HepG2 (cell line): Measurements from ENCODE around the gene OLFM1. TPM values are rescaled to one million over a fixed set of nuclear protein-coding genes. Genes with fewer than 3 reads are reported as not detected.

ENCODE experiments used
- ATAC-seq: fragments of 200-7000 bp; cut with Tn5 transposase; 3 replicates; pipeline ENCODE4 v1.9.1; 2020; ENCODE audit warnings: mild to moderate bottlenecking, moderate library complexity
- BruUV-seq: library from RNA; stranded (reverse); fragments of 400-500 nt; replicated peaks from 2 replicates; lab custom pipeline; 2021; lab: Mats Ljungman, UMichigan
- CTCF ChIA-PET: fragments of 300-600 bp; formaldehyde crosslinking; extraction: SDS; loops from one replicate; lab custom pipeline; 2021; ENCODE audit warnings: low total read pairs, inconsistent platforms, low intra/inter-chr PET ratio; lab: Yijun Ruan, JAX
- POLR2A ChIA-PET: fragments of 350-600 bp; sonication (Branson Sonifier 250); formaldehyde crosslinking; loops from one replicate; lab custom pipeline; 2020; ENCODE audit warnings: antibody characterized with exemption, inconsistent platforms; lab: Yijun Ruan, JAX
- DNase-seq: peaks from one replicate; pipeline ENCODE4 v3.0.0-alpha.2; 2015; ENCODE audit warnings: low spot score
- FAIRE-seq: peaks from 3 replicates; lab custom pipeline; 2011; peaks lifted over from hg19 to GRCh38; lab: Jason Lieb, UNC
- H2AFZ ChIP-seq: one replicate; pipeline ENCODE4 v1.6.1; 2011; ENCODE audit warnings: low read length, inconsistent platforms
- H3K27ac ChIP-seq: fragments of 300-600 bp; 3 replicates; pipeline ENCODE4 v1.8.0; 2011; ENCODE audit warnings: mixed run types, mild to moderate bottlenecking, mixed read lengths, low read length, inconsistent platforms; ENCODE audit not compliant: insufficient read depth; ENCODE audit errors: extremely low read length
- H3K27me3 ChIP-seq, 2 experiments: fragments of 200-600 bp in 1 of 2; 2 replicates in 1 of 2; 3 replicates in 1 of 2; pipeline versions ENCODE4 v1.6.0 to v1.8.0; 2011; ENCODE audit warnings: low read length in 2 of 2, mild to moderate bottlenecking in 2 of 2, moderate library complexity in 2 of 2, inconsistent platforms in 1 of 2; ENCODE audit not compliant: insufficient read depth in 2 of 2, control insufficient read depth in 1 of 2
- H3K36me3 ChIP-seq, 2 experiments: fragments of 200-600 bp in 1 of 2; replicated peaks in 1 of 2; 2 replicates in 1 of 2; 3 replicates in 1 of 2; pipeline versions ENCODE4 v1.5.1 to v1.8.0; 2011; ENCODE audit warnings: low read length in 2 of 2, inconsistent platforms in 1 of 2; ENCODE audit not compliant: insufficient read depth in 2 of 2, control insufficient read depth in 1 of 2
- H3K4me1 ChIP-seq: 2 replicates; pipeline ENCODE4 v1.5.1; 2012; ENCODE audit warnings: low read length, inconsistent platforms; ENCODE audit not compliant: insufficient read depth
- H3K4me2 ChIP-seq: 2 replicates; pipeline ENCODE4 v1.6.0; 2011; ENCODE audit warnings: low read depth, low read length, inconsistent platforms
- H3K4me3 ChIP-seq, 3 experiments: fragments of 200-600 bp in 1 of 3; sonication (generic), shearing (Covaris generic) in 1 of 3; replicated peaks in 1 of 3; 2 replicates each; pipeline ENCODE4 v1.5.1; 2011 to 2016; ENCODE audit warnings: low read length in 3 of 3, inconsistent platforms in 2 of 3, low read depth in 2 of 3, mild to moderate bottlenecking in 2 of 3, control low read depth in 1 of 3, mixed read lengths in 1 of 3; ENCODE audit not compliant: insufficient read depth in 1 of 3
- H3K79me2 ChIP-seq: one replicate; pipeline ENCODE4 v1.6.1; 2011; ENCODE audit warnings: low read length, inconsistent platforms; ENCODE audit not compliant: insufficient read depth
- H3K9ac ChIP-seq: 2 replicates; pipeline ENCODE4 v1.6.0; 2011; ENCODE audit warnings: mild to moderate bottlenecking, low read depth, low read length, inconsistent platforms; ENCODE audit not compliant: insufficient read depth
- H3K9me3 ChIP-seq: 2 replicates; pipeline ENCODE4 v1.5.1; 2012; ENCODE audit warnings: mild to moderate bottlenecking, low read length
- H4K20me1 ChIP-seq: 2 replicates; pipeline ENCODE4 v1.6.0; 2011; ENCODE audit warnings: inconsistent platforms, mild to moderate bottlenecking, low read length, moderate library complexity; ENCODE audit not compliant: insufficient read depth
- DNMT3B ChIP-seq: conservative IDR thresholded peaks from 2 replicates; pipeline ENCODE4 v1.6.1; 2016; ENCODE audit warnings: missing biosample characterization, control low read depth
- MED1 ChIP-seq: sonication (generic); formaldehyde crosslinking; IDR thresholded peaks from 2 replicates; pipeline ENCODE4 v1.4.0; 2020; ENCODE audit warnings: missing genetic modification reagents
- NRL ChIP-seq: sonication (generic); formaldehyde crosslinking; IDR thresholded peaks from 2 replicates; pipeline ENCODE4 v1.5.0; 2020; ENCODE audit warnings: missing genetic modification reagents, mild to moderate bottlenecking, moderate library complexity, borderline replicate concordance
- SRSF9 ChIP-seq: fragments of 200-400 bp; formaldehyde crosslinking; IDR thresholded peaks from 2 replicates; pipeline ENCODE4 v1.6.1; 2018; ENCODE audit warnings: borderline replicate concordance, mild to moderate bottlenecking, low read depth, low read length; ENCODE audit not compliant: insufficient read depth, poor library complexity, severe bottlenecking
- ZNF225 ChIP-seq: sonication (generic); formaldehyde crosslinking; IDR thresholded peaks from 2 replicates; pipeline ENCODE4 v1.4.0; 2020; ENCODE audit warnings: mild to moderate bottlenecking, missing genetic modification reagents
- ZNF251 ChIP-seq: sonication (generic); formaldehyde crosslinking; IDR thresholded peaks from 2 replicates; pipeline ENCODE4 v1.9.0; 2021; ENCODE audit warnings: mild to moderate bottlenecking, missing genetic modification reagents
- ZNF496 ChIP-seq: sonication (generic); formaldehyde crosslinking; IDR thresholded peaks from 2 replicates; pipeline ENCODE4 v1.8.1; 2023; ENCODE audit warnings: mild to moderate bottlenecking, moderate library complexity, missing genetic modification reagents; ENCODE audit not compliant: insufficient replicate concordance
- ZNF605 ChIP-seq: sonication (generic); formaldehyde crosslinking; IDR thresholded peaks from 2 replicates; pipeline ENCODE4 v1.8.0; 2022; ENCODE audit warnings: mild to moderate bottlenecking, missing genetic modification reagents
- ZNF616 ChIP-seq: sonication (generic); formaldehyde crosslinking; IDR thresholded peaks from 2 replicates; pipeline ENCODE4 v1.5.0; 2020; ENCODE audit warnings: low read depth, mild to moderate bottlenecking, missing genetic modification reagents
- ZNF772 ChIP-seq: sonication (generic); formaldehyde crosslinking; IDR thresholded peaks from 2 replicates; pipeline ENCODE4 v1.5.0; 2020; ENCODE audit warnings: mild to moderate bottlenecking, missing genetic modification reagents
- WGBS: methylation state at CpG from one replicate; pipeline ENCODE4 v1.1.6; 2017; ENCODE audit warnings: low lambda C conversion rate; 5-methylcytosine and 5-hydroxymethylcytosine counted together
- in situ Hi-C: cut with HindIII; loops from 2 replicates; pipeline ENCODE4 v1.10.0; 2017; ENCODE audit warnings: low pct_unique_long_range_greater_than_20kb; ENCODE audit not compliant: extremely low pct_ligation_motif_present
- intact Hi-C: fragments of 100-400 bp; cut with micrococcal nuclease; formaldehyde crosslinking; loops from one replicate; pipeline ENCODE4 v1.10.0; 2022; ENCODE audit not compliant: unreplicated experiment
- polyA plus RNA-seq, 8 experiments: library from polyadenylated mRNA; depleted of rRNA in 3 of 8; stranded (reverse) in 7 of 8; unstranded in 1 of 8; fragments of >200 nt; fragmentation: Illumina TruSeq in 4 of 8; extraction: Trizol in 4 of 8; gene quantifications; 2 replicates each; pipeline versions ENCODE4 v1.2.1 to v1.2.3, GENCODE V29; 2011 to 2016; ENCODE audit warnings: low read depth in 4 of 8, missing spikeins in 1 of 8, mixed read lengths in 1 of 8; ENCODE audit not compliant: insufficient read depth in 1 of 8
- total RNA-seq, 5 experiments: library from RNA; depleted of rRNA; stranded (reverse); fragments of >200 nt; fragmentation: Illumina TruSeq; extraction: Trizol; gene quantifications; 2 replicates each; pipeline ENCODE4 v1.2.3, GENCODE V29; 2016; ENCODE audit warnings: low read depth in 1 of 5
- TF ChIP-seq, protein P1 (sequence below): sonication (generic); formaldehyde crosslinking; IDR thresholded peaks from 2 replicates; pipeline ENCODE4 v1.4.0; 2020; ENCODE audit warnings: missing genetic modification reagents
- TF ChIP-seq, protein P2 (sequence below): sonication (generic); formaldehyde crosslinking; IDR thresholded peaks from 2 replicates; pipeline ENCODE4 v1.4.0; 2020; ENCODE audit warnings: mild to moderate bottlenecking, missing genetic modification reagents, borderline replicate concordance
- TF ChIP-seq, protein P3 (sequence below): sonication (generic); formaldehyde crosslinking; IDR thresholded peaks from 2 replicates; pipeline ENCODE4 v1.5.0; 2020; ENCODE audit warnings: missing genetic modification reagents
- TF ChIP-seq, protein P4 (sequence below): sonication (generic); formaldehyde crosslinking; IDR thresholded peaks from 2 replicates; pipeline ENCODE4 v1.5.0; 2020; ENCODE audit warnings: mild to moderate bottlenecking, missing genetic modification reagents
- TF ChIP-seq, protein P5 (sequence below): sonication (generic); formaldehyde crosslinking; conservative IDR thresholded peaks from 2 replicates; pipeline ENCODE4 v1.5.0; 2020; ENCODE audit warnings: missing genetic modification reagents

Gene OLFM1
- total and polyA plus RNA-seq, 2 of the 13 experiments (the other 11 are each of a cell fraction or from before 2014, with no cell fraction given), result not detected

DNA sequence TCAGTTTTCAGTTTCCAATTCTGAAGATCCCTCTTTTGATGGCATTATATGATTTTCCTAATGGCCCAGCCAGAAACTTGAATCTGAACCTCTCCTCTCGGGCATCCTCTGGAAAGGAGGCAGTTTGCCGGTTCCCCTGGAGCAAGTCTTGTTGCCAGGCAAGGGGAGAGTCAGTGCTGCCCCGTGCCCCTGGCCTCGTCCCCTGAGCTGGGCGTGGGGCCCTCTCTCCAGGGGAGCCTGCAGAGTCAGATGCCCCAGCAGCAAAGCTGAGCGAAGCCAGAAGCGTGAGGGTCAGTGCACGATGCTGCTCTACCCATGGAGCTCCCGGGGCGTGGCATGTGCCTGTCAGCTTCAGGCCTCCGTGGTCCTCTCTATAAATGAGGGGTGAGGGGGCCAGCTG, 14.0 kb downstream of the OLFM1 start (continued):
- TF ChIP-seq DNMT3B (CRISPR knock-in tag) (no peak), ZNF225 (no peak)
- TF ChIP-seq, protein P1, sequence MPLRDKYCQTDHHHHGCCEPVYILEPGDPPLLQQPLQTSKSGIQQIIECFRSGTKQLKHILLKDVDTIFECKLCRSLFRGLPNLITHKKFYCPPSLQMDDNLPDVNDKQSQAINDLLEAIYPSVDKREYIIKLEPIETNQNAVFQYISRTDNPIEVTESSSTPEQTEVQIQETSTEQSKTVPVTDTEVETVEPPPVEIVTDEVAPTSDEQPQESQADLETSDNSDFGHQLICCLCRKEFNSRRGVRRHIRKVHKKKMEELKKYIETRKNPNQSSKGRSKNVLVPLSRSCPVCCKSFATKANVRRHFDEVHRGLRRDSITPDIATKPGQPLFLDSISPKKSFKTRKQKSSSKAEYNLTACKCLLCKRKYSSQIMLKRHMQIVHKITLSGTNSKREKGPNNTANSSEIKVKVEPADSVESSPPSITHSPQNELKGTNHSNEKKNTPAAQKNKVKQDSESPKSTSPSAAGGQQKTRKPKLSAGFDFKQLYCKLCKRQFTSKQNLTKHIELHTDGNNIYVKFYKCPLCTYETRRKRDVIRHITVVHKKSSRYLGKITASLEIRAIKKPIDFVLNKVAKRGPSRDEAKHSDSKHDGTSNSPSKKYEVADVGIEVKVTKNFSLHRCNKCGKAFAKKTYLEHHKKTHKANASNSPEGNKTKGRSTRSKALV, result no peak

DNA sequence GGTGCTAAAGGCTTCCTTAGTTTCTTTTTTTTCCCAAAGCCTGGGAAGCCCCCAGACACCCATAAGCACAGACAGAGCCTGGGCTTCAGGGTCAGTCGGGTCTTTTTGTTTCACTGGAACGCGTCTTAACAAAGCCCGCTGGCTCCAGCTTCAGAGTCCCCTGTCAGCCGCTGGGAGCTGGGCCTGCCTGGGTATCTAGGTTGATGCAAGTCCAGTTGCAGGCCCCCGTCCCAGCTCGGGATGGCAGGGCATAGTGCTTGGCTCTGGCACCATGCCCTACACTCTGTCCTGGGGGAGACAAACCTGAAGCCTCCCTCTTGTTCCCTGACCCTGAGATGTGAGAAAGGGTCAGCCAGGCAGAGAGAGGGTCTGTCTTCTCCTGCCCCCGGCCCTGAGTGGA, 14.5 kb downstream of the OLFM1 start:
- Histone ChIP-seq H3K4me2 (no peak overlapping the region), H3K27ac (no peak overlapping the region), H3K36me3 (no peaks in the 10 kb centered on the region), H3K9me3 (no peaks in the 10 kb centered on the region), H3K9ac (no peak overlapping the region), H4K20me1 (no peaks in the 10 kb centered on the region), H3K4me3 (no peak overlapping the region), H3K79me2 (no peaks in the 10 kb centered on the region), H3K27me3 (peaks cover 5 to 67% of the 10 kb centered on the region in 2 experiments; a peak in 3 of 5 replicates), H3K4me1 (no peaks in the 10 kb centered on the region), H2AFZ (no peak overlapping the region)
- POLR2A ChIA-PET, result no interaction called here
- intact Hi-C loops, result no loop called here
- in situ Hi-C loops, result no loop called here
- no TSS peak for BruUV-seq
- no peak for ATAC-seq
- whole genome bisulfite sequencing, result 0% methylated on average over 1 of the region's 8 CpGs
- FAIRE-seq, result no peak
- CTCF ChIA-PET, result no interaction called here
- DNase-seq, result no peak
- TF ChIP-seq MED1 (CRISPR knock-in tag), result no peak
- TF ChIP-seq ZNF251 (CRISPR knock-in tag), result no peak
- TF ChIP-seq ZNF616 (CRISPR knock-in tag), result no peak
- no peak for TF ChIP-seq ZNF772 (CRISPR knock-in tag)
- no peak for TF ChIP-seq NRL
- TF ChIP-seq ZNF605, result no peak
- TF ChIP-seq, protein P2, sequence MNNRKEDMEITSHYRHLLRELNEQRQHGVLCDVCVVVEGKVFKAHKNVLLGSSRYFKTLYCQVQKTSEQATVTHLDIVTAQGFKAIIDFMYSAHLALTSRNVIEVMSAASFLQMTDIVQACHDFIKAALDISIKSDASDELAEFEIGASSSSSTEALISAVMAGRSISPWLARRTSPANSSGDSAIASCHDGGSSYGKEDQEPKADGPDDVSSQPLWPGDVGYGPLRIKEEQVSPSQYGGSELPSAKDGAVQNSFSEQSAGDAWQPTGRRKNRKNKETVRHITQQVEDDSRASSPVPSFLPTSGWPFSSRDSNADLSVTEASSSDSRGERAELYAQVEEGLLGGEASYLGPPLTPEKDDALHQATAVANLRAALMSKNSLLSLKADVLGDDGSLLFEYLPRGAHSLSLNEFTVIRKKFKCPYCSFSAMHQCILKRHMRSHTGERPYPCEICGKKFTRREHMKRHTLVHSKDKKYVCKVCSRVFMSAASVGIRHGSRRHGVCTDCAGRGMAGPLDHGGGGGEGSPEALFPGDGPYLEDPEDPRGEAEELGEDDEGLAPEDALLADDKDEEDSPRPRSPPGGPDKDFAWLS (CRISPR knock-in tag), result no peak
- no peak for TF ChIP-seq SRSF9
- TF ChIP-seq, protein P3, sequence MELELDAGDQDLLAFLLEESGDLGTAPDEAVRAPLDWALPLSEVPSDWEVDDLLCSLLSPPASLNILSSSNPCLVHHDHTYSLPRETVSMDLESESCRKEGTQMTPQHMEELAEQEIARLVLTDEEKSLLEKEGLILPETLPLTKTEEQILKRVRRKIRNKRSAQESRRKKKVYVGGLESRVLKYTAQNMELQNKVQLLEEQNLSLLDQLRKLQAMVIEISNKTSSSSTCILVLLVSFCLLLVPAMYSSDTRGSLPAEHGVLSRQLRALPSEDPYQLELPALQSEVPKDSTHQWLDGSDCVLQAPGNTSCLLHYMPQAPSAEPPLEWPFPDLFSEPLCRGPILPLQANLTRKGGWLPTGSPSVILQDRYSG (CRISPR knock-in tag), result no peak
- TF ChIP-seq, protein P4, sequence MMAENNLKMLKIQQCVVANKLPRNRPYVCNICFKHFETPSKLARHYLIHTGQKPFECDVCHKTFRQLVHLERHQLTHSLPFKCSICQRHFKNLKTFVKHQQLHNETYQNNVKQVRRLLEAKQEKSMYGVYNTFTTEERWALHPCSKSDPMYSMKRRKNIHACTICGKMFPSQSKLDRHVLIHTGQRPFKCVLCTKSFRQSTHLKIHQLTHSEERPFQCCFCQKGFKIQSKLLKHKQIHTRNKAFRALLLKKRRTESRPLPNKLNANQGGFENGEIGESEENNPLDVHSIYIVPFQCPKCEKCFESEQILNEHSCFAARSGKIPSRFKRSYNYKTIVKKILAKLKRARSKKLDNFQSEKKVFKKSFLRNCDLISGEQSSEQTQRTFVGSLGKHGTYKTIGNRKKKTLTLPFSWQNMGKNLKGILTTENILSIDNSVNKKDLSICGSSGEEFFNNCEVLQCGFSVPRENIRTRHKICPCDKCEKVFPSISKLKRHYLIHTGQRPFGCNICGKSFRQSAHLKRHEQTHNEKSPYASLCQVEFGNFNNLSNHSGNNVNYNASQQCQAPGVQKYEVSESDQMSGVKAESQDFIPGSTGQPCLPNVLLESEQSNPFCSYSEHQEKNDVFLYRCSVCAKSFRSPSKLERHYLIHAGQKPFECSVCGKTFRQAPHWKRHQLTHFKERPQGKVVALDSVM (CRISPR knock-in tag), result no peak
- TF ChIP-seq, protein P5, sequence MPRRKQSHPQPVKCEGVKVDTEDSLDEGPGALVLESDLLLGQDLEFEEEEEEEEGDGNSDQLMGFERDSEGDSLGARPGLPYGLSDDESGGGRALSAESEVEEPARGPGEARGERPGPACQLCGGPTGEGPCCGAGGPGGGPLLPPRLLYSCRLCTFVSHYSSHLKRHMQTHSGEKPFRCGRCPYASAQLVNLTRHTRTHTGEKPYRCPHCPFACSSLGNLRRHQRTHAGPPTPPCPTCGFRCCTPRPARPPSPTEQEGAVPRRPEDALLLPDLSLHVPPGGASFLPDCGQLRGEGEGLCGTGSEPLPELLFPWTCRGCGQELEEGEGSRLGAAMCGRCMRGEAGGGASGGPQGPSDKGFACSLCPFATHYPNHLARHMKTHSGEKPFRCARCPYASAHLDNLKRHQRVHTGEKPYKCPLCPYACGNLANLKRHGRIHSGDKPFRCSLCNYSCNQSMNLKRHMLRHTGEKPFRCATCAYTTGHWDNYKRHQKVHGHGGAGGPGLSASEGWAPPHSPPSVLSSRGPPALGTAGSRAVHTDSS (CRISPR knock-in tag), result no peak
- no peak for TF ChIP-seq ZNF496 (CRISPR knock-in tag)
